BJ (cell line): Measurements from ENCODE around the gene LRRC8A. TPM values are rescaled to one million over a fixed set of nuclear protein-coding genes. Genes with fewer than 3 reads are reported as not detected.
"Not testable (repeated sequence)": the region's sequence is repeated elsewhere in the genome, so short reads cannot be mapped to it uniquely, and the experiment has no call there.

ENCODE experiments used
- CTCF ChIA-PET: fragments of 350-600 bp; formaldehyde crosslinking; extraction: SDS; loops from one replicate; lab custom pipeline; 2021; ENCODE audit warnings: antibody characterized with exemption, inconsistent platforms; lab: Yijun Ruan, JAX
- POLR2A ChIA-PET: fragments of 300-600 bp; sonication (Branson Sonifier 250); formaldehyde crosslinking; extraction: SDS; loops from one replicate; lab custom pipeline; 2021; ENCODE audit warnings: antibody characterized with exemption; lab: Charles Lee
- DNase-seq: peaks from one replicate; pipeline ENCODE4 v3.0.0-alpha.2; 2011; ENCODE audit warnings: low read depth
- H3K27me3 ChIP-seq: 2 replicates; pipeline ENCODE4 v1.6.0; 2011; ENCODE audit warnings: low read length; ENCODE audit not compliant: control insufficient read depth, insufficient read depth
- H3K36me3 ChIP-seq: 2 replicates; pipeline ENCODE4 v1.5.1; 2011; ENCODE audit warnings: low read length; ENCODE audit not compliant: control insufficient read depth, insufficient read depth
- H3K4me3 ChIP-seq: 2 replicates; pipeline ENCODE4 v1.5.1; 2011; ENCODE audit warnings: low read depth, mild to moderate bottlenecking, control low read depth, low read length
- polyA plus RNA-seq: library from polyadenylated mRNA; depleted of rRNA; stranded (reverse); fragments of >200 nt; gene quantifications from 2 replicates; pipeline ENCODE4 v1.2.3, GENCODE V29; 2011
- TF ChIP-seq, protein P1 (sequence below): IDR thresholded peaks from 2 replicates; pipeline ENCODE4 v1.5.1; 2011; ENCODE audit warnings: low read depth, mild to moderate bottlenecking, control low read depth, inconsistent platforms, low read length, moderate library complexity; ENCODE audit not compliant: insufficient read depth

The LRRC8A gene
- polyA plus RNA-seq, 1 experiment = 56.2 TPM

DNA sequence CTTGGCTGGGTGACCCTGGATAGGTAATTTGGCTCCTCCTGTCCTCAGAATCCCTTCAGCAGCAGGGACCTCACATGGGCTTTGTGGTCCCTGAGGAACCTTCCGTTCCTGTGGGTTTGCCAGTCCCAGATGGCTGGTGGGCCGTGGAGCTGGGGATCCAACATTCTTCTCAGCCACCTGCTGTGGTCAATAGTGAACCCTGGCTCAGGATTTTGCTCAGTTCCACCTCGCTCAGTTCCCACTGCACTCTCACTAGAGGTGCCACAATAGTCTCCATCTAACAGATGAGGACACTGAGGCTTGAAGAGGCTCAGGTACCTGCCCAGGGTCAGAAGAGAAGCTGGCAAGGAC, 35.3 kb upstream of the LRRC8A start:
- no peaks in the 10 kb centered on the region for H3K27me3 ChIP-seq
- TF ChIP-seq, protein P1, sequence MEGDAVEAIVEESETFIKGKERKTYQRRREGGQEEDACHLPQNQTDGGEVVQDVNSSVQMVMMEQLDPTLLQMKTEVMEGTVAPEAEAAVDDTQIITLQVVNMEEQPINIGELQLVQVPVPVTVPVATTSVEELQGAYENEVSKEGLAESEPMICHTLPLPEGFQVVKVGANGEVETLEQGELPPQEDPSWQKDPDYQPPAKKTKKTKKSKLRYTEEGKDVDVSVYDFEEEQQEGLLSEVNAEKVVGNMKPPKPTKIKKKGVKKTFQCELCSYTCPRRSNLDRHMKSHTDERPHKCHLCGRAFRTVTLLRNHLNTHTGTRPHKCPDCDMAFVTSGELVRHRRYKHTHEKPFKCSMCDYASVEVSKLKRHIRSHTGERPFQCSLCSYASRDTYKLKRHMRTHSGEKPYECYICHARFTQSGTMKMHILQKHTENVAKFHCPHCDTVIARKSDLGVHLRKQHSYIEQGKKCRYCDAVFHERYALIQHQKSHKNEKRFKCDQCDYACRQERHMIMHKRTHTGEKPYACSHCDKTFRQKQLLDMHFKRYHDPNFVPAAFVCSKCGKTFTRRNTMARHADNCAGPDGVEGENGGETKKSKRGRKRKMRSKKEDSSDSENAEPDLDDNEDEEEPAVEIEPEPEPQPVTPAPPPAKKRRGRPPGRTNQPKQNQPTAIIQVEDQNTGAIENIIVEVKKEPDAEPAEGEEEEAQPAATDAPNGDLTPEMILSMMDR = no peak
- POLR2A ChIA-PET = no interaction called here
- no peak for DNase-seq
- CTCF ChIA-PET = interaction anchor here (1.0 kb wide), 2 partner anchors 16 to 81 kb away, joined by 3 to 4 read pairs; no protein-coding TSS in a partner anchor
- no peak overlapping the region for H3K4me3 ChIP-seq
- H3K36me3 ChIP-seq = no peaks in the 10 kb centered on the region

DNA sequence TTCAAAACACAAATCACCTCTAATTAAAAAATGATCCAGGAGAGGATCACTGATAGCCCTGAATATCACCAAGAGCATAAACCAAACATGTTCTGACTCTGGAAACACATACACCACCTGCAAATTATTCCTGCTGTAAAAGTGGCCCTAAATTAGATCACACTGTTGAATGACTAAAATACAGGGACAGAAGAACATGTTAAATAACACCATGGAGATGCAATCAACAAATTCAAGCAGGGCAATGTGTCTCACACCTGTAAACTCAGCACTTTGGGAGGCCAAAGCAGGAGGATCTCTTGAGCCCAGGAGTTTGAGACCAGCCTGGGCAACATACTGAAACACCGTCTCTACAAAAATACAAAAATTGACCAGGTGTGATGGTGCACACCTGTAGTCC, 34.1 kb upstream of the LRRC8A start:
- Histone ChIP-seq H3K36me3 (no peaks in the 10 kb centered on the region), H3K27me3 (no peaks in the 10 kb centered on the region), H3K4me3 (no peak overlapping the region)
- no peak for DNase-seq
- TF ChIP-seq, protein P1 = no peak
- POLR2A ChIA-PET = no interaction called here
- CTCF ChIA-PET = no interaction called here

DNA sequence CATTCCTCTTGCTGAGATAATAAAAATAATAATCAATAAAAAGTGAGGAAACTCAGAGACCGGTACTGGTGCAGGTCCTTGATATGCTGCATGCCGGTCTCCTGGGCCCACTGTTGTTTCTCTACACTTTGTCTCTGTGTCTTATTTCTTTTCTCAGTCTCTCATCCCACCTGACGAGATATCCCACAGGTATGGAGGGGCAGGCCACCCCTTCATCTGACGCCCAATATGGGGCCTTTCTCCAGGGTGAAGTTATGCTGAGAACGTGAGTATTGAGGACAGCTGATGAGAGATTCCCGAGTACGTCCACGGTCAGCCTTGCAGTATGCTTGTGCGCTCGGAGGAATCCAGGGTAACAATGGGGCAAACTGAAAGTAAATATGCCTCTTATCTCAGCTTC, 30.9 kb upstream of the LRRC8A start:
- DNase-seq, H3K27me3 ChIP-seq, H3K4me3 ChIP-seq, H3K36me3 ChIP-seq, POLR2A ChIA-PET: not testable (repeated sequence)
- CTCF ChIA-PET = interaction anchor here (1.0 kb wide), 1 partner anchor 78 kb away, joined by 3 read pairs; no protein-coding TSS in a partner anchor

DNA sequence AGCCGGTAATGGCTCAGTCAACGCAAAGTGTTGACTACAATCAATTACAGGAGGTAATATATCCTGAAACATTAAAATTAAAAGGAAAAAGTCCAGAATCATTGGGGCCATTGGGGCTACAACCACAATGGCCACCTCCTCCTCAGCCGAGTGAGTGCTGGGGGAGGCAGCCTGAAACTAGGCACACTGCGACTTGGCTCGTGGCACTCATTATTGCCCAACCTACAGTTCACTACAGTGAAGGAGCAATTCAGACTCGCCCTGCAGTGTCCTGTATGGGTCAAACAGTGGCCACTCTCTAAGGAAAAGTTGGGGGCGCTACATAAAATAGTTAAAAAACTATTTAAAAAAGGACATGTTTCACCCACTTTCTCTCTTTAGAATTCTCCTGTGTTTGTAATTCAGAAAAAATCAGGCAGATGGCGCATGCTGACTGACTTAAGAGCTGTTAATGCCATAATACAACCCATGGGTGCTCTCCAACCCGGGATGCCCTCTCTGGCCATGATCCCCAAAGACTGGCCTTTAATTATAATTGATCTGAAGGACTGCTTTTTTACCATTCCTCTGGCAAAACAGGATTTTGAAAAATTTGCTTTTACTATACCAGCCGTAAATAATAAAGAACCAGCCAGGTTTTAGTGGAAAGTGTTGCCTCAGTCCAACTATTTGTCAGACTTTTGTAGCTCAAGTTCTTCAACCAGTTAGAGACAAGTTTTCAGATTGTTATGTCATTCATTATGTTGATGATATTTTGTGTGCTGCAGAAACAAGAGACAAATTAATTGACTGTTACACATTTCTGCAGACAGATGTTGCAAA, 29.9 kb upstream of the LRRC8A start:
- CTCF ChIA-PET = interaction anchor here (0.7 to 1.3 kb wide), 5 partner anchors 60 to 158 kb away, joined by 3 to 9 read pairs (median 3); no protein-coding TSS in a partner anchor
- H3K4me3 ChIP-seq, H3K36me3 ChIP-seq, DNase-seq, POLR2A ChIA-PET, H3K27me3 ChIP-seq: not testable (repeated sequence)
- TF ChIP-seq, protein P1 = peak; percentile 39

DNA sequence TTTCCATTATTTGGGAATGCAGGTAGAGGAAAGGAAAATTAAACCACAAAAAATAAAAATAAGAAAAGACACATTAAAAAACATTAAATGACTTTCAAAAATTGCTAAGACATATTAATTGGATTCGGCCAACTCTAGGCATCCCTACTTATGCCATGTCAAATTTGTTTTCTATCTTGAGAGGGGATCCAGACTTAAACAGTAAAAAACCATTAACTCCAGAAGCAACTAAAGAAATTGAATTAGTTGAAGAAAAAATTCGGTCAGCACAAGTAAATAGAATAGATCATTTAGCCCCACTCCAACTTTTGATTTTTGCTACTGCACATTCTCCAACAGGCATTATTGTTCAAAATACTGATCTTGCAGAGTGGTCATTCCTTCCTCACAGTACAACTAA, 29.3 kb upstream of the LRRC8A start:
- H3K4me3 ChIP-seq, POLR2A ChIA-PET, H3K27me3 ChIP-seq, H3K36me3 ChIP-seq, DNase-seq: not testable (repeated sequence)
- CTCF ChIA-PET = interaction anchor here (0.7 to 1.3 kb wide), 4 partner anchors 59 to 157 kb away, joined by 3 to 9 read pairs (median 4); no protein-coding TSS in a partner anchor

DNA sequence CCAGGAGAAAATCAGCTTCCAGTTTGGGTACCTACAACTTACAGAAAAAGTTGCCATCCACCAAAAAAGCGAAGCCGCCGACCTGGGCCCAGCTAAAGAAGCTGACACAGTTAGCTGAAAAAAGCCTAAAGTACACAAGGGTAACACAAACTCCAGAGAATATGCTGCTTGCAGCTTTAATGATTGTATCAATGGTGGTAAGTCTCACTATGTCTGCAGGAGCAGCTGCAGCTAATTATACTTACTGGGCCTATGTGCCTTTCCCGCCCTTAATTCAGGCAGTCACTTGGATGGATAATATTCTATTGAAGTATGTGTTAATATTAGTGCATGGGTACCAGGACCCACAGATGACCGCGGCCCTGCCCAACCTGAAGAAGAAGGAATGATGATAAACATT, 27.5 kb upstream of the LRRC8A start:
- POLR2A ChIA-PET, H3K4me3 ChIP-seq, H3K36me3 ChIP-seq, H3K27me3 ChIP-seq, DNase-seq: not testable (repeated sequence)
- CTCF ChIA-PET = interaction anchor here (1.0 to 15.6 kb wide), 2 partner anchors 8 to 73 kb away, joined by 4 to 228 read pairs; no protein-coding TSS in a partner anchor

DNA sequence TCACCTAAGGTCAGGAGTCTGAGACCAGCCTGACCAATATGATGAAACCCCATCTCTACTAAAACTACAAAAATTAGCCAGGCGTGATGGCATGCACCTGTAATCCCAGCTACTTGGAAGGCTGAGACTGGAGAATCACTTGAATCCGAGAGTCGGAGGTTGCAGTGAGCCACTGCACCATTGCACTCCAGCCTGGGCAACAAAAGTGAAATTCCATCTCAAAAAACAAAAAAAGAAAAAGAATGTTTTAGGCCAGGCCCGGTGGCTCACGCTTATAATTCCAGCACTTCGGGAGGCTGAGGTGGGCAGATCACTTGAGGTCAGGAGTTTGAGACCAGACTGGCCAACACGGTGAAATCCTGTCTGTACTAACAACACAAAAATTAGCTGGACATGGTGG, 23.5 kb upstream of the LRRC8A start:
- ChIA-PET CTCF (interaction anchor here (1.0 to 15.6 kb wide), 3 partner anchors 13 to 69 kb away, joined by 3 to 228 read pairs (median 5); no protein-coding TSS in a partner anchor), POLR2A (interaction anchor here (0.7 kb wide), 1 partner anchor 178 kb away, joined by 5 read pairs; no protein-coding TSS in a partner anchor)
- DNase-seq, H3K4me3 ChIP-seq, H3K36me3 ChIP-seq, H3K27me3 ChIP-seq: not testable (repeated sequence)
